Caco-2 (cell line): ENCODE results near the gene RGS10. TPM values are rescaled to one million over a fixed set of nuclear protein-coding genes. Genes with fewer than 3 reads are reported as not detected.

ENCODE experiments used
- BruUV-seq: library from RNA; stranded (reverse); fragments of 400-500 nt; replicated peaks from 2 replicates; lab custom pipeline; 2021; lab: Mats Ljungman, UMichigan
- CTCF ChIA-PET: fragments of 300-600 bp; sonication (Branson Sonifier 250); formaldehyde crosslinking; loops from one replicate; lab custom pipeline; 2022; ENCODE audit warnings: antibody characterized with exemption; lab: Charles Lee
- POLR2A ChIA-PET: fragments of 300-600 bp; sonication (Branson Sonifier 250); formaldehyde crosslinking; loops from one replicate; lab custom pipeline; 2022; ENCODE audit warnings: antibody characterized with exemption; lab: Charles Lee
- DNase-seq, 2 experiments: peaks; one replicate each; pipeline versions ENCODE4 v3.0.0 to v3.0.0-alpha.2; 2020 to 2022
- H3K27me3 ChIP-seq: replicated peaks from 2 replicates; pipeline ENCODE4 v1.6.0; 2011; ENCODE audit warnings: low read length; ENCODE audit not compliant: control insufficient read depth, insufficient read depth
- H3K36me3 ChIP-seq: 2 replicates; pipeline ENCODE4 v1.5.1; 2011; ENCODE audit warnings: low read length; ENCODE audit not compliant: control insufficient read depth, insufficient read depth
- H3K4me1 ChIP-seq: fragments of 250-450 bp; sonication (Bioruptor Pico); 2 replicates; pipeline ENCODE4 v1.5.1; 2020; ENCODE audit warnings: mild to moderate bottlenecking
- H3K4me3 ChIP-seq: 2 replicates; pipeline ENCODE4 v1.5.1; 2011; ENCODE audit warnings: low read depth, mild to moderate bottlenecking, control low read depth, low read length
- H3K9me3 ChIP-seq: fragments of 250-450 bp; sonication (Bioruptor Pico); 2 replicates; pipeline ENCODE4 v1.5.1; 2020; ENCODE audit warnings: mild to moderate bottlenecking, moderate library complexity
- H3K27ac Mint-ChIP-seq: one replicate; pipeline ENCODE4 v1.8.0; 2022; ENCODE audit warnings: mixed read lengths; ENCODE audit not compliant: unreplicated experiment
- H3K27me3 Mint-ChIP-seq: one replicate; pipeline ENCODE4 v1.8.0; 2022; ENCODE audit warnings: mixed read lengths; ENCODE audit not compliant: insufficient read depth, unreplicated experiment
- H3K36me3 Mint-ChIP-seq: one replicate; pipeline ENCODE4 v1.8.0; 2022; ENCODE audit warnings: mild to moderate bottlenecking, mixed read lengths; ENCODE audit not compliant: insufficient read depth, unreplicated experiment
- H3K4me1 Mint-ChIP-seq: one replicate; pipeline ENCODE4 v1.8.0; 2022; ENCODE audit warnings: low read depth, mixed read lengths; ENCODE audit not compliant: unreplicated experiment
- H3K4me3 Mint-ChIP-seq: one replicate; pipeline ENCODE4 v1.8.0; 2022; ENCODE audit warnings: mild to moderate bottlenecking, moderate library complexity, mixed read lengths; ENCODE audit not compliant: unreplicated experiment
- H3K9me3 Mint-ChIP-seq: one replicate; pipeline ENCODE4 v1.8.0; 2022; ENCODE audit warnings: mixed read lengths; ENCODE audit not compliant: unreplicated experiment
- intact Hi-C: fragments of 100-400 bp; cut with micrococcal nuclease; formaldehyde crosslinking; loops from one replicate; pipeline ENCODE4 v1.10.0; 2022; ENCODE audit not compliant: unreplicated experiment
- total RNA-seq: library from RNA; stranded (reverse); gene quantifications from 2 replicates; pipeline ENCODE4 v1.2.3, GENCODE V29; 2022
- TF ChIP-seq, protein P1 (sequence below), 2 experiments: fragments of 200-600 bp in 1 of 2; IDR thresholded peaks; 1 replicate in 1 of 2; 2 replicates in 1 of 2; pipeline versions ENCODE4 v1.5.1 to v1.8.0; 2011 to 2022; ENCODE audit warnings: antibody characterized with exemption in 1 of 2, control low read depth in 1 of 2, inconsistent platforms in 1 of 2, low read depth in 1 of 2, low read length in 1 of 2, mild to moderate bottlenecking in 1 of 2, moderate library complexity in 1 of 2; ENCODE audit not compliant: insufficient read depth in 1 of 2, severe bottlenecking in 1 of 2, unreplicated experiment in 1 of 2

The RGS10 gene
- total RNA-seq, 1 experiment from 2014 or later, result 23.2 TPM

DNA sequence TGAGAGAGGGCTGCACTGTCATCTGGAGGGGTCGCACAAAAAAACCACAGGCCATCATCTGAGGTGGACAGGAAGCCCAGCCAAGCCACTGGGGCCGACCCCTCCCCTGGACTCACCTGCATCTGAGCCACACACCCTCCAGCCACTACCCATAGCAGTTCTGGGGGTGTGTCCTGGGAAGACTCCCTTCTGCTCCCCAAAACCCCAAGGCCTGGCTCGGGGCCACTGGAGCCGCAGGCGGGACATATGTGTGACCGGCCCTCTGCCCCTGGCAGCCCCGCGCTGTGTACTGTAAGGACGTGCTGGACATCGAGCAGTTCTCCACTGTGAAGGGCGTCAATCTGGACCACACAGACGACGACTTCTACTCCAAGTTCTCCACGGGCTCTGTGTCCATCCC is 90.1 kb downstream of the RGS10 start:
- POLR2A ChIA-PET, result no interaction called here
- H3K4me3 Mint-ChIP-seq, result no peak overlapping the region
- intact Hi-C loops, result no loop called here
- H3K9me3 ChIP-seq, result no peaks in the 10 kb centered on the region
- TF ChIP-seq, protein P1, sequence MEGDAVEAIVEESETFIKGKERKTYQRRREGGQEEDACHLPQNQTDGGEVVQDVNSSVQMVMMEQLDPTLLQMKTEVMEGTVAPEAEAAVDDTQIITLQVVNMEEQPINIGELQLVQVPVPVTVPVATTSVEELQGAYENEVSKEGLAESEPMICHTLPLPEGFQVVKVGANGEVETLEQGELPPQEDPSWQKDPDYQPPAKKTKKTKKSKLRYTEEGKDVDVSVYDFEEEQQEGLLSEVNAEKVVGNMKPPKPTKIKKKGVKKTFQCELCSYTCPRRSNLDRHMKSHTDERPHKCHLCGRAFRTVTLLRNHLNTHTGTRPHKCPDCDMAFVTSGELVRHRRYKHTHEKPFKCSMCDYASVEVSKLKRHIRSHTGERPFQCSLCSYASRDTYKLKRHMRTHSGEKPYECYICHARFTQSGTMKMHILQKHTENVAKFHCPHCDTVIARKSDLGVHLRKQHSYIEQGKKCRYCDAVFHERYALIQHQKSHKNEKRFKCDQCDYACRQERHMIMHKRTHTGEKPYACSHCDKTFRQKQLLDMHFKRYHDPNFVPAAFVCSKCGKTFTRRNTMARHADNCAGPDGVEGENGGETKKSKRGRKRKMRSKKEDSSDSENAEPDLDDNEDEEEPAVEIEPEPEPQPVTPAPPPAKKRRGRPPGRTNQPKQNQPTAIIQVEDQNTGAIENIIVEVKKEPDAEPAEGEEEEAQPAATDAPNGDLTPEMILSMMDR (IDR thresholded peaks at IDR 0.05; ENCODE audit: insufficient read depth in 1 of 2, low read depth in 1 of 2, low read length in 1 of 2, severe bottlenecking in 1 of 2, unreplicated experiment in 1 of 2), result no peak
- no TSS peak for BruUV-seq
- CTCF ChIA-PET, result no interaction called here
- no peaks in the 10 kb centered on the region for H3K36me3 Mint-ChIP-seq
- H3K27me3 Mint-ChIP-seq, result no peaks in the 10 kb centered on the region
- H3K4me1 Mint-ChIP-seq, result no peaks in the 10 kb centered on the region
- H3K4me1 ChIP-seq, result no peaks in the 10 kb centered on the region
- H3K27ac Mint-ChIP-seq, result no peak overlapping the region
- no peak overlapping the region for H3K4me3 ChIP-seq
- H3K36me3 ChIP-seq, result no peaks in the 10 kb centered on the region
- H3K27me3 ChIP-seq, result no peaks in the 10 kb centered on the region
- no peak for DNase-seq
- no peaks in the 10 kb centered on the region for H3K9me3 Mint-ChIP-seq

DNA sequence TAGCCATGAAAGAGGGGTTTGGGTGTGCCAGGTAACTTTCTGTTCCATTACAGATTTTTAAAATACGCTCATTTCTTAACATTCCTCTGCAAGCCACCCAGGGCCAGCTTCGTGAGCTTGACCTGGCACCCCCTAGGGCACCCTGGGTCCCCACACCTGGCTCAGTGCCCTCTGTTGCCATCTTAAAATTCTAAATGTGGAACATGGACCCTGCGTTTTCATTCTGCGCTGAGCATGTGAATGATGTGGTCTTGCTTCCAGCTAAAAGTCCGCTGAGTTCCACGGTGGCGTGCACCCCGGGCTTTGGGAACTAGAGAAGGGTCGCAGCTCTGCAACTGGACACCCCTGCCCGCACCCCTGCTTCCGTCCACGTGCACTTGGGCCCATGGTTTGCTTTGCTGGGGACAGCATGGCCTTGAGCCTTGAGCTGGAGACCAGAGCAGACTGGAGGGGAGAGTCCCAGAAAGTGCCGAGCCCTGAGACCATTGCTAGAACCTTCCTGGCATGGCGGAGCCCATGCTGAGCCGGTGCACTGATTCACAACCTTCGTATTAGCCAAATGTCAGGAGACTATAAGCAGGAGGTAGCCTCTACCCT is 91.1 kb downstream of the RGS10 start:
- ChIA-PET CTCF (interaction anchor here (1.3 kb wide), 1 partner anchor 252 kb away, joined by 6 read pairs; no protein-coding TSS in a partner anchor), POLR2A (no interaction called here)
- no peak overlapping the region for H3K27ac Mint-ChIP-seq
- no peaks in the 10 kb centered on the region for H3K9me3 ChIP-seq
- H3K4me1 Mint-ChIP-seq, result no peaks in the 10 kb centered on the region
- TF ChIP-seq, protein P1 (IDR thresholded peaks at IDR 0.05; ENCODE audit: insufficient read depth in 1 of 2, low read depth in 1 of 2, low read length in 1 of 2, severe bottlenecking in 1 of 2, unreplicated experiment in 1 of 2), result no peak
- no peaks in the 10 kb centered on the region for H3K36me3 Mint-ChIP-seq
- H3K4me3 Mint-ChIP-seq, result no peak overlapping the region
- no TSS peak for BruUV-seq
- H3K36me3 ChIP-seq, result no peaks in the 10 kb centered on the region
- no peaks in the 10 kb centered on the region for H3K4me1 ChIP-seq
- DNase-seq, result no peak
- H3K27me3 ChIP-seq, result no peaks in the 10 kb centered on the region
- no peaks in the 10 kb centered on the region for H3K27me3 Mint-ChIP-seq
- H3K4me3 ChIP-seq, result no peak overlapping the region
- H3K9me3 Mint-ChIP-seq, result no peaks in the 10 kb centered on the region
- intact Hi-C loops, result no loop called here

DNA sequence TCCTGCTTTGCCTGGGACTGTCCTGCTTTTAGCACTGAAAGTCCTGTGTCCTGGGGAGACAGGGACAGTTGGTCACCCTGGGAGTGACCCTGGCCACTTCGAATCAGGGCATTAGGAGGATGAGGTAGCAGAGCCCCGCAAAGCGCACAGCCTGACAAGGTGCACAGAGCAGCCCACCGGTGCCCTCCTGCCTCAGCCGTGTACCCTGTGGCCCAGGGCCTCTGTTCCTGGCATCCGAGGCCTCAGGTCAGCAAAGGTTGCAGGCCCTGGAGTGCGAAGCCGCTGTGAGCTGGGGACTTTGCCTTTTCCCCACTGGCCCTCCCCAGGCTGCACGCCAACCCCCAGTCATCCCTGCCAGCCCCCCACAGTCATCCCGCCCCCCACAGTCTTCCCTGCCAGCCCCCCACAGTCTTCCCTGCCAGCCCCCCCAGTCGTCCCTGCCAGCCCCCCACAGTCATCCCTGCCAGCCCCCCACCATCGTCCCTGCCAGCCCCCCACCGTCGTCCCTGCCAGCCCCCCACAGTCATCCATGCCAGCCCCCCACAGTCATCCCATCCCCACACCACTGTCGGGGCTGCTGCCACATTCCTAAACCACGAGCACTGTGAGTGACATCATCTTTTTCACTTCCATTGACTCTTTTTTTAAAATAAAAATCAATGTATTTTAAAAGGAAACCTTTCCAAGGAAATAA is 91.8 kb downstream of the RGS10 start:
- no TSS peak for BruUV-seq
- Mint-ChIP-seq H3K36me3 (no peaks in the 10 kb centered on the region), H3K4me1 (no peaks in the 10 kb centered on the region), H3K27me3 (no peaks in the 10 kb centered on the region), H3K9me3 (no peaks in the 10 kb centered on the region), H3K27ac (no peak overlapping the region), H3K4me3 (no peak overlapping the region)
- Histone ChIP-seq H3K27me3 (no peaks in the 10 kb centered on the region), H3K9me3 (no peaks in the 10 kb centered on the region), H3K4me3 (no peak overlapping the region), H3K36me3 (no peaks in the 10 kb centered on the region), H3K4me1 (no peaks in the 10 kb centered on the region)
- TF ChIP-seq, protein P1 (IDR thresholded peaks at IDR 0.05; ENCODE audit: insufficient read depth in 1 of 2, low read depth in 1 of 2, low read length in 1 of 2, severe bottlenecking in 1 of 2, unreplicated experiment in 1 of 2), result no peak
- DNase-seq, result no peak
- ChIA-PET CTCF (interaction anchor here (1.3 kb wide), 1 partner anchor 251 kb away, joined by 6 read pairs; no protein-coding TSS in a partner anchor), POLR2A (no interaction called here)
- intact Hi-C loops, result no loop called here

Other genes with a start within 250 kb of the RGS10 start
- 162 and 174 TPM in 2 replicates for gene TIAL1, start 54.2 kb upstream of the RGS10 start, total RNA-seq
- gene BAG3, start 108.7 kb upstream of the RGS10 start, total RNA-seq, result 30.7 and 31.6 TPM in 2 replicates
- gene INPP5F, start 183.3 kb upstream of the RGS10 start, total RNA-seq, result 26.4 and 26.9 TPM in 2 replicates